ENCODE results near the gene PABPC1L. TPM values are rescaled to one million over a fixed set of nuclear protein-coding genes. Genes with fewer than 3 reads are reported as not detected.
A peak's percentile ranks its signal among the peaks of the same experiment; 100 is the strongest.

PABPC1L gene
- total RNA-seq, 1 experiment from 2014 or later = 4.8 TPM

DNA sequence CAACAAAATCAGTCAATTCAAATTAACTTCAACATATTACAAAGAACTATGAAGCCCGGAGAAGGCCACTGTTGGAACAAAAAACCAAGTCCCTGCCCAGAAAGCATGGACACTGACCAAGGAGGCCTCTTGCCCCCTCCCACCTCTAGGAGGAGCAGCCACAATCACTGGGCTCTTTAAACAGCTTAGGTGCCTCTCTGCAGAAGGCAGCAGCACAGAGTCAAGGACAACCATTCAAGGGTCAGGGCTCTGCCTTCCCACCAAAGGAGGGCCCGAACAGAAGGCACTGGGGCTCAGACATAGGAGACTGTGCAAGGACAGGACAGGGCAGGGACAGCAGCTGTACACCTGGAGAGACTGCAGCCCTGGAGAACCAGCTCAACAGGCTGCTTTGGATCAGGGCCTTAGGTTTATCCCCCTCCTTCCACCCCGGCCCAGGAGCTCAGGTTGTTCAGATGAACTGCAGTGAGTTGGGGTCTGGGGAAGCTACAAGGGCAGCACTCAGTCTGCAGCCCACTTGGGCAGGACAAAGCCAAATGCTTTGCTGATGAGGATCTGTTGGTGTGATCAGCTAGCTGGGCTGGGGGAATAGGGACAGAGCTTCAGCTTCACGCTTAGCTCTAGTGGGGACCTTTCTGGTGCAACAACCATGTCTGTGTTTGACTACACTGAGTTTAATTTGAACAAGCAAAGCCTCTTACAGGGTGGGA, 32.6 kb downstream of the PABPC1L start:
- Histone ChIP-seq H3K36me3 (peaks cover 68% of the 10 kb centered on the region), H3K9me3 (replicated peaks) (no peaks in the 10 kb centered on the region), H3K4me1 (replicated peaks) (no peaks in the 10 kb centered on the region), H3K27ac (no peak overlapping the region), H3K27me3 (replicated peaks) (no peaks in the 10 kb centered on the region), H3K4me3 (no peak overlapping the region)
- DNase-seq (ENCODE audit: low read depth in 1 of 2, low spot score in 2 of 2) = no peak

DNA sequence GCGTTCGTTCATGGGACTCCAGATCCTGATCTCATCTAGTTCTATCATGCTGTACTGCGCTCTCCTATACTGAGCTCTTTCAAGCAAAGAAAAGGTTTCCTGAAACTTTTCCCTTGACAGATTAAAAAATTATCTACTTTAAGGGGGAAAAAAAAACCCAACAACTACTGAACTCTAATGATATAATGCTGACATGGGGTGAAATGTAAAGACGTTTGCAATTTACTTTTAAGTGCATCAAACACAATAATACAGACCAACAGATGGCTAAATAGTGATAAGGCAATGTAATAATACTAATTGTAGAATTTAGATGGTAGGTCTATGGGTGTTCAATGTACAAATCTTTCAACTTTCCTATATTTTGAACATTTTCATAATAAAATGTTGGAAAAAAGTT, 34.0 kb downstream of the PABPC1L start:
- Histone ChIP-seq H3K9me3 (replicated peaks) (no peaks in the 10 kb centered on the region), H3K27ac (no peak overlapping the region), H3K4me3 (no peak overlapping the region), H3K4me1 (replicated peaks) (no peaks in the 10 kb centered on the region), H3K36me3 (peaks cover 82% of the 10 kb centered on the region), H3K27me3 (replicated peaks) (no peaks in the 10 kb centered on the region)
- DNase-seq (ENCODE audit: low read depth in 1 of 2, low spot score in 2 of 2) = no peak

- no peaks in the 10 kb centered on the region for H3K9me3 ChIP-seq (replicated peaks)
- no peak for DNase-seq (ENCODE audit: low read depth in 1 of 2, low spot score in 2 of 2)
- peaks cover 95% of the 10 kb centered on the region for H3K36me3 ChIP-seq
- no peaks in the 10 kb centered on the region for H3K27me3 ChIP-seq (replicated peaks)
- H3K4me1 ChIP-seq (replicated peaks) = no peaks in the 10 kb centered on the region
- no peak overlapping the region for H3K27ac ChIP-seq
- H3K4me3 ChIP-seq = no peak overlapping the region
Measured at GRCh38 chr20:44945261-44945660, 35.4 kb downstream of the PABPC1L start.

- Histone ChIP-seq H3K27ac (no peak overlapping the region), H3K9me3 (replicated peaks) (no peaks in the 10 kb centered on the region), H3K4me1 (replicated peaks) (no peaks in the 10 kb centered on the region), H3K4me3 (no peak overlapping the region), H3K36me3 (peaks cover 96% of the 10 kb centered on the region), H3K27me3 (replicated peaks) (no peaks in the 10 kb centered on the region)
- no peak for DNase-seq (ENCODE audit: low read depth in 1 of 2, low spot score in 2 of 2)
Measured at GRCh38 chr20:44946271-44946852, 36.5 kb downstream of the PABPC1L start.

- Histone ChIP-seq H3K4me1 (replicated peaks) (no peaks in the 10 kb centered on the region), H3K9me3 (replicated peaks) (no peaks in the 10 kb centered on the region), H3K36me3 (peaks cover 94% of the 10 kb centered on the region), H3K27me3 (replicated peaks) (no peaks in the 10 kb centered on the region), H3K4me3 (no peak overlapping the region), H3K27ac (no peak overlapping the region)
- DNase-seq (ENCODE audit: low read depth in 1 of 2, low spot score in 2 of 2) = no peak
Measured at GRCh38 chr20:44948107-44948506, 38.2 kb downstream of the PABPC1L start.

- Histone ChIP-seq H3K4me1 (replicated peaks) (no peaks in the 10 kb centered on the region), H3K36me3 (peaks cover 94% of the 10 kb centered on the region), H3K4me3 (no peak overlapping the region), H3K27ac (no peak overlapping the region), H3K27me3 (replicated peaks) (no peaks in the 10 kb centered on the region), H3K9me3 (replicated peaks) (no peaks in the 10 kb centered on the region)
- no peak for DNase-seq (ENCODE audit: low read depth in 1 of 2, low spot score in 2 of 2)
Measured at GRCh38 chr20:44948513-44948912, 38.7 kb downstream of the PABPC1L start.

DNA sequence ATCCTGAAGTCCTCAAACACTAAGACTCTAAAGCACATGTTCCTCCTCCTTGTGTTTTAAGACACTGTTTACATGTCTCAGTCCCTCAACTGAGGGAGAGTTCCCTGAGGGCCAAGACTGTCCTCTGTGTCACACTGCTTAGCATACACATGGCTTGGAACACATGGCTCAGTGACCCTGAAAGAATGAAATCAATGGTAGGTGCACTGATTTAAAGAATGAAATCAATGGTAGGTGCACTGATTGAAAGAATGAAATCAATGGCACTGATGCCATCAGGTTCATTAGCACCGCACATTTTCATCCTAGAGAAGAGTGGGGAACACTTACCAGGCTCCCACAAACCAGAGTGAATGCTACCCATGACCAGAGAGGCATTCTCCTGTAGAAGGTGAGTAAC, 40.5 kb downstream of the PABPC1L start:
- Histone ChIP-seq H3K4me3 (no peak overlapping the region), H3K36me3 (peaks cover 97% of the 10 kb centered on the region), H3K9me3 (replicated peaks) (no peaks in the 10 kb centered on the region), H3K4me1 (replicated peaks) (no peaks in the 10 kb centered on the region), H3K27me3 (replicated peaks) (no peaks in the 10 kb centered on the region), H3K27ac (no peak overlapping the region)
- DNase-seq (ENCODE audit: low read depth in 1 of 2, low spot score in 2 of 2) = no peak

GRCh38 chr20:44952731-44953130, 42.9 kb downstream of the PABPC1L start:
- Histone ChIP-seq H3K27me3 (replicated peaks) (no peaks in the 10 kb centered on the region), H3K4me3 (no peak overlapping the region), H3K27ac (no peak overlapping the region), H3K9me3 (replicated peaks) (no peaks in the 10 kb centered on the region), H3K36me3 (peaks cover 87% of the 10 kb centered on the region), H3K4me1 (replicated peaks) (no peaks in the 10 kb centered on the region)
- DNase-seq (ENCODE audit: low read depth in 1 of 2, low spot score in 2 of 2) = no peak

GRCh38 chr20:44954211-44954610, 44.4 kb downstream of the PABPC1L start:
- H3K36me3 ChIP-seq = peaks cover 84% of the 10 kb centered on the region
- no peak overlapping the region for H3K4me3 ChIP-seq
- peaks cover 5% of the 10 kb centered on the region for H3K4me1 ChIP-seq (replicated peaks)
- H3K27ac ChIP-seq = no peak overlapping the region
- no peaks in the 10 kb centered on the region for H3K27me3 ChIP-seq (replicated peaks)
- DNase-seq (ENCODE audit: low read depth in 1 of 2, low spot score in 2 of 2) = no peak
- no peaks in the 10 kb centered on the region for H3K9me3 ChIP-seq (replicated peaks)

DNA sequence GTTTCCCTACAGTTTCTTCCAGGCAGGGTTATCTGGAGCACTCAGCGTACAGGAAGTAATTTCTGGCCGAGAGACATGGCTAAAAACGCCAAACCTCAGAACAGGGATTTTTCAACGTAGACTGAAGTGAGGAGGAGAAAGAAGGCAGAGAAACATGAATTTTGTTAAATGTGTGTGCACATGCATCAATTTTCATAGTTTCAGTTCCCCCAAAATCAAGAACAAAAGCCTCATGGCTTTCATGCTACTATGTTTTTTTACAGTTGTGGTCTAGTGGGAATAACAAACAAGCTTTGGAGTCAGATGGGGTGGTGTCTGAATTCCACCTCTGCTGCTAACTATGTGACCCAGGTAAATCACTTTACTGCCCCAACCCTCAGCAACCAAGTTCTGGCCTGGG, 45.4 kb downstream of the PABPC1L start:
- no peak overlapping the region for H3K4me3 ChIP-seq
- no peaks in the 10 kb centered on the region for H3K9me3 ChIP-seq (replicated peaks)
- DNase-seq (ENCODE audit: low read depth in 1 of 2, low spot score in 2 of 2) = no peak
- no peaks in the 10 kb centered on the region for H3K27me3 ChIP-seq (replicated peaks)
- H3K4me1 ChIP-seq (replicated peaks) = peaks cover 9% of the 10 kb centered on the region
- no peak overlapping the region for H3K27ac ChIP-seq
- peaks cover 75% of the 10 kb centered on the region for H3K36me3 ChIP-seq

DNA sequence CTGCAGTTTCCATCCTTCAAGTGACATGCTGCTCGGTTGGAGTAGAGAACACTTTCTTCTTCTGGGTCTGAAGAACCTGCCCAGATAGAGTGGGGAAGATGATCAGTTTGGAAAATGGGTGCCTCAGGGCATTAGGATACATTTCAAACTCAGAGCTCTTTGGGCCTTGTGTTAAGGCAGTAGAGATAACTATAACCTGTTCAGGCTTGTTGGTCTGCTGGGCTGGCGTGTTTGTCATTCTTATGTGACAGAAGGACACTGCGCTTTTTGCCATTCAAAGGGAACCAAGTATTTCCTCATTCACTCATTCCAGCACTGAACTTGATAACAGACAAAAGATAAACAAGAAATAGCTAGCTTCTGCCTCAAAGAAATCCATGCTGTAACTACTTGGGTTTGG, 46.5 kb downstream of the PABPC1L start:
- Histone ChIP-seq H3K9me3 (replicated peaks) (no peaks in the 10 kb centered on the region), H3K36me3 (peaks cover 64% of the 10 kb centered on the region), H3K27ac (no peak overlapping the region), H3K4me1 (replicated peaks) (peaks cover 18% of the 10 kb centered on the region), H3K4me3 (no peak overlapping the region), H3K27me3 (replicated peaks) (no peaks in the 10 kb centered on the region)
- DNase-seq (ENCODE audit: low read depth in 1 of 2, low spot score in 2 of 2) = no peak

GRCh38 chr20:44958276-44958675, 48.4 kb downstream of the PABPC1L start:
- Histone ChIP-seq H3K27ac (no peak overlapping the region), H3K27me3 (replicated peaks) (no peaks in the 10 kb centered on the region), H3K4me1 (replicated peaks) (peaks cover 22% of the 10 kb centered on the region), H3K9me3 (replicated peaks) (no peaks in the 10 kb centered on the region), H3K36me3 (peaks cover 47% of the 10 kb centered on the region), H3K4me3 (no peak overlapping the region)
- DNase-seq (ENCODE audit: low read depth in 1 of 2, low spot score in 2 of 2) = no peak

DNA sequence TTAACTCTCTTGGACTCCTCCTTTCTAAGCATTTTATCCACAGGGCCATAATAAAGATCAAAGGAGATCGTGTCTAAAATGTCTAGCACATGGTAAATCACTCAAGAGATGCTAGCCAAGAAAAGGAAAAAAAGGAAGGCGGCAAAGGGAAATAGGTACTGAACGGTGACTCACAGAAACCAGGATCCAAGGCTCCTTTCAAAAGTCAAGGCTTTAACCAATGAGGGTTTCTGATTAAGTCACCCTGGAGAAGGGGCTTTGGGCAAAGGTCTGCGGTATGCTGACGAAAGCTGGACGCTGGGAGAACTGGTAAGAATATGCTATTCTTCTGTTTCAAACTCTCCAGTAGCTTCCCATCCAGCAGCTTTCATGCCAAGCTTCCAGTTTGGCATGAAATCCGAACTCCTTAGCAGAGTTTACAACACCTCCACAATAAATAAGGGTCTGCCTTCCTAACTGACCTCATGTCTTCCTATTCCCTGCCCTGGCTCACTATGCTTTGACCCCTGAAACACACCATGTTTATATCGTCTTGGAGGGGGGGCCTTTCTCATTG, 49.3 kb downstream of the PABPC1L start:
- Histone ChIP-seq H3K9me3 (replicated peaks) (no peaks in the 10 kb centered on the region), H3K27ac (no peak overlapping the region), H3K27me3 (replicated peaks) (no peaks in the 10 kb centered on the region), H3K4me3 (peak overlapping the region; percentile 63), H3K36me3 (peaks cover 38% of the 10 kb centered on the region), H3K4me1 (replicated peaks) (peaks cover 22% of the 10 kb centered on the region)
- peak in 1 of 2 experiments; percentile 7 for DNase-seq (ENCODE audit: low read depth in 1 of 2, low spot score in 2 of 2)

GRCh38 chr20:44959638-44960102, 49.8 kb downstream of the PABPC1L start:
- peak in 1 of 2 experiments; percentile 49 for DNase-seq (ENCODE audit: low read depth in 1 of 2, low spot score in 2 of 2)
- peak overlapping the region; percentile 63 for H3K4me3 ChIP-seq
- H3K36me3 ChIP-seq = peaks cover 33% of the 10 kb centered on the region
- no peaks in the 10 kb centered on the region for H3K27me3 ChIP-seq (replicated peaks)
- no peak overlapping the region; the same call in 1 of the 2 replicates for H3K27ac ChIP-seq
- H3K4me1 ChIP-seq (replicated peaks) = peaks cover 22% of the 10 kb centered on the region
- no peaks in the 10 kb centered on the region for H3K9me3 ChIP-seq (replicated peaks)
